Measurements from ENCODE around the gene TEX2. TPM values are rescaled to one million over a fixed set of nuclear protein-coding genes. Genes with fewer than 3 reads are reported as not detected.
A peak's percentile ranks its signal among the peaks of the same experiment; 100 is the strongest.

Gene TEX2
- total and polyA plus RNA-seq, 9 of the 15 experiments (the other 6 are each of a cell fraction or from before 2014, with no cell fraction given) = 4.1 to 27.6 (median 19.3) TPM

GRCh38 chr17:64213995-64214811, 48.9 kb downstream of the TEX2 start (continued):
- TF ChIP-seq ZNF609 (CRISPR knock-in tag; IDR thresholded peaks at IDR 0.05; ENCODE audit: borderline replicate concordance) (no peak), ETS1 (conservative IDR thresholded peaks at IDR 0.05; ENCODE audit: control insufficient read depth, low read depth, low read length) (no peak), EWSR1 (IDR thresholded peaks at IDR 0.05; ENCODE audit: borderline replicate concordance, low read depth, partially characterized antibody) (no peak), ATF4 (CRISPR knock-in tag; IDR thresholded peaks at IDR 0.05) (no peak), MYNN (IDR thresholded peaks at IDR 0.05) (no peak), MYNN (CRISPR knock-in tag; IDR thresholded peaks at IDR 0.05) (no peak), SRSF3 (IDR thresholded peaks at IDR 0.05; ENCODE audit: insufficient read depth, low read length) (no peak), ZNF436 (CRISPR knock-in tag; IDR thresholded peaks at IDR 0.05) (no peak), FOSL1 (tag; conservative IDR thresholded peaks at IDR 0.05) (peak; percentile 28; the same call in 1 of the 2 replicates), IRF2 (CRISPR knock-in tag; IDR thresholded peaks at IDR 0.05) (no peak), ZNF584 (CRISPR knock-in tag; IDR thresholded peaks at IDR 0.05; ENCODE audit: low read depth) (no peak), ZNF217 (CRISPR knock-in tag; IDR thresholded peaks at IDR 0.05) (no peak), RBM39 (optimal IDR thresholded peaks at IDR 0.05; ENCODE audit: low read depth, low read length) (peak; percentile 22), ZNF3 (CRISPR knock-in tag; IDR thresholded peaks at IDR 0.05) (no peak), SNAPC5 (CRISPR knock-in tag; IDR thresholded peaks at IDR 0.05) (no peak), CAMTA2 (CRISPR knock-in tag; conservative IDR thresholded peaks at IDR 0.05) (no peak), CREBBP (IDR thresholded peaks at IDR 0.05; ENCODE audit: low read depth, low read length) (no peak), CTBP1 (IDR thresholded peaks at IDR 0.05; ENCODE audit: borderline replicate concordance) (peak; percentile 62; the same call in 1 of the 2 replicates), USF1 (CRISPR knock-in tag; IDR thresholded peaks at IDR 0.05) (no peak), MECOM (CRISPR knock-in tag; IDR thresholded peaks at IDR 0.05) (no peak)
